WTC11 (cell line): Measurements from ENCODE around the gene RAB3A.
"Not testable (repeated sequence)": the region's sequence is repeated elsewhere in the genome, so short reads cannot be mapped to it uniquely, and the experiment has no call there.

ENCODE experiments used
- AFF4 ChIP-seq: sonication (generic); formaldehyde crosslinking; IDR thresholded peaks from 2 replicates; pipeline ENCODE4 v1.8.1; 2023; ENCODE audit warnings: mild to moderate bottlenecking, missing genetic modification reagents, borderline replicate concordance
- ATF2 ChIP-seq: sonication (generic); formaldehyde crosslinking; IDR thresholded peaks from 2 replicates; pipeline ENCODE4 v1.8.1; 2022; ENCODE audit warnings: low read depth, missing genetic modification reagents, borderline replicate concordance
- CTCF ChIP-seq: fragments of 200-600 bp; IDR thresholded peaks from 2 replicates; pipeline ENCODE4 v1.8.0; 2022; ENCODE audit warnings: antibody characterized with exemption
- FOXP4 ChIP-seq: sonication (generic); formaldehyde crosslinking; IDR thresholded peaks from 2 replicates; pipeline ENCODE4 v1.8.0; 2022; ENCODE audit warnings: mild to moderate bottlenecking, missing genetic modification reagents
- NFE2L1 ChIP-seq: sonication (generic); formaldehyde crosslinking; IDR thresholded peaks from 2 replicates; pipeline ENCODE4 v1.8.1; 2023; ENCODE audit warnings: missing genetic modification reagents
- PREB ChIP-seq: sonication (generic); formaldehyde crosslinking; IDR thresholded peaks from 2 replicates; pipeline ENCODE4 v1.8.1; 2022; ENCODE audit warnings: mild to moderate bottlenecking, missing genetic modification reagents, moderate library complexity, borderline replicate concordance
- SP1 ChIP-seq: sonication (generic); formaldehyde crosslinking; conservative IDR thresholded peaks from 2 replicates; pipeline ENCODE4 v1.8.1; 2022; ENCODE audit warnings: missing genetic modification reagents
- USF2 ChIP-seq: sonication (generic); formaldehyde crosslinking; IDR thresholded peaks from 2 replicates; pipeline ENCODE4 v1.8.1; 2023; ENCODE audit warnings: mild to moderate bottlenecking, missing genetic modification reagents, moderate library complexity
- ZBTB21 ChIP-seq: sonication (generic); formaldehyde crosslinking; IDR thresholded peaks from 2 replicates; pipeline ENCODE4 v1.8.1; 2023; ENCODE audit warnings: mild to moderate bottlenecking, missing genetic modification reagents, borderline replicate concordance
- ZNF138 ChIP-seq: sonication (generic); formaldehyde crosslinking; conservative IDR thresholded peaks from 2 replicates; pipeline ENCODE4 v1.8.1; 2022; ENCODE audit warnings: mild to moderate bottlenecking, moderate library complexity, missing genetic modification reagents
- ZNF219 ChIP-seq: sonication (generic); formaldehyde crosslinking; IDR thresholded peaks from 2 replicates; pipeline ENCODE4 v1.8.0; 2023; ENCODE audit warnings: missing genetic modification reagents, mild to moderate bottlenecking, borderline replicate concordance
- TF ChIP-seq, protein P1 (sequence below): sonication (generic); formaldehyde crosslinking; IDR thresholded peaks from 2 replicates; pipeline ENCODE4 v1.8.0; 2022; ENCODE audit warnings: mild to moderate bottlenecking, missing genetic modification reagents

DNA sequence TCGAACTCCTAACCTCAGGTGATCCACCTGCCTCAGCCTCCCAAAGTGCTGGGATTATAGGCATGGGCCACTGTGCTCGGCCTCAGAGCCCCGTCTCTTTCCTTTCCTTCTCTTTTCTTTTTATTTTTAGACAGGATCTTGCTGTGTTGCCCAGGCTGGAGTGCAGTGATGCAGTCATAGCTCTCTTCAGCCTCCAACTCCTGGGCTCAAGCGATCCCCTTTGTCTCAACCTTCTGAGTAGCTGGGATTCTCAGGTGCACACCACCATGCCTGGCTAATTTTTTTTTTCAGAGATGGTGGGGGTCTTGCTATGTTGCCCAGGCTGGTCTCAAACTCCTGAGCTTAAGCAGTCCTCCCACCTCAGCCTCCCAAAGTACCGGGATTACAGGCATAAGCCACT is 6.1 kb upstream of the RAB3A start:
- TF ChIP-seq FOXP4 (CRISPR knock-in tag); CTCF; ZNF219 (CRISPR knock-in tag); ZBTB21 (CRISPR knock-in tag); NFE2L1 (CRISPR knock-in tag); SP1 (CRISPR knock-in tag); AFF4 (CRISPR knock-in tag); USF2 (CRISPR knock-in tag); ZNF138 (CRISPR knock-in tag); ATF2 (CRISPR knock-in tag); PREB (CRISPR knock-in tag): not testable (repeated sequence)
- TF ChIP-seq, protein P1, sequence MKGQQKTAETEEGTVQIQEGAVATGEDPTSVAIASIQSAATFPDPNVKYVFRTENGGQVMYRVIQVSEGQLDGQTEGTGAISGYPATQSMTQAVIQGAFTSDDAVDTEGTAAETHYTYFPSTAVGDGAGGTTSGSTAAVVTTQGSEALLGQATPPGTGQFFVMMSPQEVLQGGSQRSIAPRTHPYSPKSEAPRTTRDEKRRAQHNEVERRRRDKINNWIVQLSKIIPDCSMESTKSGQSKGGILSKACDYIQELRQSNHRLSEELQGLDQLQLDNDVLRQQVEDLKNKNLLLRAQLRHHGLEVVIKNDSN = not testable (repeated sequence)
